ENCODE data around the gene FXYD7. TPM values are rescaled to one million over a fixed set of nuclear protein-coding genes. Genes with fewer than 3 reads are reported as not detected.

FXYD7 gene
- total RNA-seq, 1 experiment from 2014 or later, result not detected

DNA sequence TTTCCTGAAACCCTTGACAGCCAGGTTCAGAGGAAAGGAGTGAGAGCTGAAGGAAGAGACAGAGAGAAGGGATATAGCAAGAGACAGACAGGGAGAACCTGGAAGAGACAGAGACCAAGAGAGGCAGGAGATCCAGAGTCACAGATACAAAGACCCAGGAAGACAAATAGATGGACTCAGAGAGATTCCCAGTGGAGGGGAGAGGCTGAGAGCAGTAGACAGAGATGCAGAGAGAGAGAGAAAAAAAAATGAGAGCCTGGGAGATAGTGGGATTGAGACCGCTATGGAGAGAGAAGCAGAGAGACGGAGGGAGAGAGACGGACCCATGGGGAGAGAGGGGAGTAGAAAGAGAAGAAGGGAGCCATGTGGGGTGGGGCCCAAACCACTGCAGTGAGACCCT lies 763 bp downstream of the FXYD7 start:
- TF ChIP-seq, protein P1, sequence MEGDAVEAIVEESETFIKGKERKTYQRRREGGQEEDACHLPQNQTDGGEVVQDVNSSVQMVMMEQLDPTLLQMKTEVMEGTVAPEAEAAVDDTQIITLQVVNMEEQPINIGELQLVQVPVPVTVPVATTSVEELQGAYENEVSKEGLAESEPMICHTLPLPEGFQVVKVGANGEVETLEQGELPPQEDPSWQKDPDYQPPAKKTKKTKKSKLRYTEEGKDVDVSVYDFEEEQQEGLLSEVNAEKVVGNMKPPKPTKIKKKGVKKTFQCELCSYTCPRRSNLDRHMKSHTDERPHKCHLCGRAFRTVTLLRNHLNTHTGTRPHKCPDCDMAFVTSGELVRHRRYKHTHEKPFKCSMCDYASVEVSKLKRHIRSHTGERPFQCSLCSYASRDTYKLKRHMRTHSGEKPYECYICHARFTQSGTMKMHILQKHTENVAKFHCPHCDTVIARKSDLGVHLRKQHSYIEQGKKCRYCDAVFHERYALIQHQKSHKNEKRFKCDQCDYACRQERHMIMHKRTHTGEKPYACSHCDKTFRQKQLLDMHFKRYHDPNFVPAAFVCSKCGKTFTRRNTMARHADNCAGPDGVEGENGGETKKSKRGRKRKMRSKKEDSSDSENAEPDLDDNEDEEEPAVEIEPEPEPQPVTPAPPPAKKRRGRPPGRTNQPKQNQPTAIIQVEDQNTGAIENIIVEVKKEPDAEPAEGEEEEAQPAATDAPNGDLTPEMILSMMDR (IDR thresholded peaks at IDR 0.05; ENCODE audit: unreplicated experiment), result no peak
- CTCF ChIA-PET, result interaction anchor here (0.5 to 1.7 kb wide), 5 partner anchors 10 to 205 kb away, joined by 3 to 7 read pairs (median 4); partner anchors contain the start of genes FXYD5 and HAMP
- no peak for DNase-seq (ENCODE audit: unreplicated experiment)
- H3K4me1 Mint-ChIP-seq (ENCODE audit: insufficient read depth, unreplicated experiment), result peaks cover 15% of the 10 kb centered on the region
- no peak overlapping the region for H3K27ac Mint-ChIP-seq (ENCODE audit: low read depth, unreplicated experiment)
- H3K36me3 Mint-ChIP-seq (ENCODE audit: insufficient read depth, unreplicated experiment), result no peaks in the 10 kb centered on the region
- H3K9me3 Mint-ChIP-seq (ENCODE audit: unreplicated experiment), result no peaks in the 10 kb centered on the region
- no TSS peak for BruUV-seq (replicated peaks)
- no peak overlapping the region for H3K4me3 Mint-ChIP-seq (ENCODE audit: unreplicated experiment)
- H3K27me3 Mint-ChIP-seq (ENCODE audit: insufficient read depth, unreplicated experiment), result peaks cover 19% of the 10 kb centered on the region
- POLR2A ChIA-PET, result no interaction called here
- intact Hi-C loops (cut with micrococcal nuclease), result loop anchor here (10.0 kb wide), 1 partner anchor 321 kb away; no protein-coding TSS in a partner anchor

DNA sequence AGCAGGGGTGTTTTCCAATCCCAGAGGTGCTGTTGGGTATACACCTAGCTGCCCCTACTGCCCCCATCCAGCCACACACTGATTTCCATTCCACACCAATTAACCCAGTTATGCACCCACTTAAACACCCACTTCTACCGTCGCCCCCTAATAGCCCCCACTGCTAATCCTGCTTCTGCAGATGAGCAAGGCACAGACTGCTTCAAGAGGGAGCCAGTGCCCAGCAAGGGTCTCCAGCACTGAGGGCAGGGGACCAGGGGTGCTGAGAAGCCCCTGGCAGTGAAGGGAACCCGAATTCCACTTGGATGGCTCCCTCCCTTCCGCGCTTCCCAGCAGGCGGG lies 1.2 kb downstream of the FXYD7 start:
- intact Hi-C loops (cut with micrococcal nuclease), result loop anchor here (10.0 kb wide), 1 partner anchor 321 kb away; no protein-coding TSS in a partner anchor

GRCh38 chr19:35144600-35145436 lies 1.8 kb downstream of the FXYD7 start:
- Mint-ChIP-seq H3K9me3 (ENCODE audit: unreplicated experiment) (no peaks in the 10 kb centered on the region), H3K4me3 (ENCODE audit: unreplicated experiment) (no peak overlapping the region), H3K27ac (ENCODE audit: low read depth, unreplicated experiment) (no peak overlapping the region), H3K36me3 (ENCODE audit: insufficient read depth, unreplicated experiment) (no peaks in the 10 kb centered on the region), H3K4me1 (ENCODE audit: insufficient read depth, unreplicated experiment) (peaks cover 15% of the 10 kb centered on the region), H3K27me3 (ENCODE audit: insufficient read depth, unreplicated experiment) (peaks cover 19% of the 10 kb centered on the region)
- ChIA-PET POLR2A (no interaction called here), CTCF (interaction anchor here (0.6 to 2.3 kb wide), 5 partner anchors 9 to 350 kb away, joined by 3 to 18 read pairs (median 3); partner anchors contain the start of gene FXYD5)
- TF ChIP-seq, protein P1 (IDR thresholded peaks at IDR 0.05; ENCODE audit: unreplicated experiment), result no peak
- peak; percentile 64 for DNase-seq (ENCODE audit: unreplicated experiment)
- intact Hi-C loops (cut with micrococcal nuclease), result loop anchor here (10.0 kb wide), 1 partner anchor 320 kb away; no protein-coding TSS in a partner anchor
- no TSS peak for BruUV-seq (replicated peaks)

More for the DNA sequence above, 1.2 kb downstream of the FXYD7 start:
- no peak for DNase-seq (ENCODE audit: unreplicated experiment)
- TF ChIP-seq, protein P1 (IDR thresholded peaks at IDR 0.05; ENCODE audit: unreplicated experiment), result no peak
- CTCF ChIA-PET, result interaction anchor here (1.7 to 2.3 kb wide), 2 partner anchors 8 to 10 kb away, joined by 7 to 18 read pairs; partner anchors contain the start of gene FXYD5
- POLR2A ChIA-PET, result no interaction called here
- Mint-ChIP-seq H3K27ac (ENCODE audit: low read depth, unreplicated experiment) (no peak overlapping the region), H3K36me3 (ENCODE audit: insufficient read depth, unreplicated experiment) (no peaks in the 10 kb centered on the region), H3K9me3 (ENCODE audit: unreplicated experiment) (no peaks in the 10 kb centered on the region), H3K4me1 (ENCODE audit: insufficient read depth, unreplicated experiment) (peaks cover 15% of the 10 kb centered on the region), H3K27me3 (ENCODE audit: insufficient read depth, unreplicated experiment) (peaks cover 19% of the 10 kb centered on the region), H3K4me3 (ENCODE audit: unreplicated experiment) (no peak overlapping the region)
- no TSS peak for BruUV-seq (replicated peaks)

DNA sequence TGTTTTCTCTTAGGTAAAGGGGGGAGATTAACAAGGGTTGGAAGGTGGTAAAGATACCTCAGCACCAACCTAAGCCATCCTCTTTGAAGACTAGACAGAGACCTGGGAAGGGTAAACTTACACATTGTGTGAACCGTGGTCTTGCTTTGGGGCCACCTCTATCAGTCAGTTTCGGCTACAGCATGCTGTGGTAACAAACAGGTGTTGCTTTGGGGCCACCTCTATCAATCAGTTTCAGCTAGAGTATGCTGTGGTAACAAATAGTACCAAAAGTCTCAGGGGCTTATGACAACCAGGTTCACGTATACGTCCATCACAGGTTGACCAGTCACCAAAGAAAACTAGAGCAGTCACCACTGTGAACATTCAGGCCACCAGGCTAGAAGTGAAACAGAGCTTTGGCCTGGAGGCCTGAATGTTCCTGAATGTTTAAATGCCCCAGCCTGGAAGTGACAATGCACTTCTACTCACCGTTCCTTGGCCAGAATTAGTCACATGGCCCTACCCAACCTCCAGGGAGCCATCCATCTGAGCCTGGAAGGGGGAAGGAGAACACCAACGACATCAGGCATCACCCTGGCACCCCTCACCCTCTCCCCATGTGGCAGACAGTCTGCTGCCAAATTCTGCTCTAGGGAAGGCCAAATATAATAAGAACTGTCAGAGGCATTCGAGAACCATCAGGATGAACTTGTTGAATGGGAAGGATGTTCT lies 3.8 kb downstream of the FXYD7 start:
- ChIA-PET CTCF (interaction anchor here (0.6 to 0.9 kb wide), 4 partner anchors 9 to 754 kb away, joined by 3 to 5 read pairs (median 3); no protein-coding TSS in a partner anchor), POLR2A (no interaction called here)
- TF ChIP-seq, protein P1 (IDR thresholded peaks at IDR 0.05; ENCODE audit: unreplicated experiment), result no peak
- Mint-ChIP-seq H3K9me3 (ENCODE audit: unreplicated experiment) (no peaks in the 10 kb centered on the region), H3K27me3 (ENCODE audit: insufficient read depth, unreplicated experiment) (peaks cover 13% of the 10 kb centered on the region), H3K36me3 (ENCODE audit: insufficient read depth, unreplicated experiment) (no peaks in the 10 kb centered on the region), H3K27ac (ENCODE audit: low read depth, unreplicated experiment) (no peak overlapping the region), H3K4me1 (ENCODE audit: insufficient read depth, unreplicated experiment) (peaks cover 8% of the 10 kb centered on the region), H3K4me3 (ENCODE audit: unreplicated experiment) (no peak overlapping the region)
- no peak for DNase-seq (ENCODE audit: unreplicated experiment)
- intact Hi-C loops (cut with micrococcal nuclease), result loop anchor here (10.0 kb wide), 1 partner anchor 318 kb away; no protein-coding TSS in a partner anchor
- BruUV-seq (replicated peaks), result no TSS peak

All from MCF 10A (cell line).